ENCODE results near the gene MNDA. TPM values are rescaled to one million over a fixed set of nuclear protein-coding genes. Genes with fewer than 3 reads are reported as not detected.
"Not testable (repeated sequence)": the region's sequence is repeated elsewhere in the genome, so short reads cannot be mapped to it uniquely, and the experiment has no call there.

Gene MNDA
- total RNA-seq, 2 experiments from 2014 or later = not detected

DNA sequence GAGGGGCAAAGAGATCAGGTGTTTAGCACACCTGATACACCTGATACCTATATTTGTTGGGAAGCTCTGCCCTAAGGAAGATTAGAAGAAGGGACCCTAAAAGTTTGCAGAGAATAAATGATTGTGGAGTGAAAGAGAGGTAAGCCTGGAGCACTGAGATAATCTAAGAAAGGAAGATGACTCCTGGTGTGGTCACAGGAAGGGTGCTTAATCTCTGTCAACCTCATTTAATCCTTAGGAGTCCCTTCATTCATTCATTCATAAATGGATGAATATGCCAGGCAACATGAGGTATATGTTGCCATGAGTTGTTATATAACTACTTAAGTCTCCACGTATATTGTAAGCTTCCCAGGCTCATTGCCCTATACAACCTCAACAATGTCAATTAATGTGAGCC, 16.2 kb upstream of the MNDA start:
- Mint-ChIP-seq H3K36me3 (no peaks in the 10 kb centered on the region), H3K27me3 (no peaks in the 10 kb centered on the region), H3K9me3 (ENCODE audit: low read depth) (no peaks in the 10 kb centered on the region), H3K4me1 (peaks cover 17% of the 10 kb centered on the region), H3K27ac (no peak overlapping the region), H3K4me3 (no peak overlapping the region)
- CTCF ChIA-PET = interaction anchor here (1.7 kb wide), 1 partner anchor 183 kb away, joined by 3 read pairs; no protein-coding TSS in a partner anchor
- ATAC-seq = no peak
- no peak for DNase-seq

DNA sequence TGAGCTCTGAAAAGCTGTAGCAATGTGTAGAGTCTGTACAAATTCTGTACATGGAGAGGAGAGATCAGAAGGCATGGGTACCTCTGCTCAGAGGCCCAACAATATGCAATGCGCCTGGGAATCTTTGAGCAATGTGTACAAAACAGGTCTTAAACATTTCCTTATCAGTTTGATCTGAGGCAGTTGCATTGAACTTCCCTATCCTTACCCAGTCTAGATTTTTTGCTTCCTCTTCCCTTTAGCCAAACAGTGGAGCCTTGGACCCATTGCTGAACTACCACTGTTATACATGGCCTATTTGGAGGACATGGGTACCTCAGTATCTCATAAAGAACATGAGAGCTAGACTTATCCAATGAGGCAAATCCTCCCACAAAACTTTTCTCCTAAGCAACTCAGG, 12.6 kb upstream of the MNDA start:
- Mint-ChIP-seq H3K4me1 (peaks cover 19% of the 10 kb centered on the region), H3K27me3 (no peaks in the 10 kb centered on the region), H3K27ac (peak overlapping the region; percentile 62), H3K36me3 (peaks cover 3% of the 10 kb centered on the region), H3K9me3 (ENCODE audit: low read depth) (no peaks in the 10 kb centered on the region), H3K4me3 (no peak overlapping the region)
- ATAC-seq (no peak), DNase-seq (no peak)
- CTCF ChIA-PET = interaction anchor here (0.6 to 1.4 kb wide), 2 partner anchors 9 to 180 kb away, joined by 3 read pairs; no protein-coding TSS in a partner anchor

DNA sequence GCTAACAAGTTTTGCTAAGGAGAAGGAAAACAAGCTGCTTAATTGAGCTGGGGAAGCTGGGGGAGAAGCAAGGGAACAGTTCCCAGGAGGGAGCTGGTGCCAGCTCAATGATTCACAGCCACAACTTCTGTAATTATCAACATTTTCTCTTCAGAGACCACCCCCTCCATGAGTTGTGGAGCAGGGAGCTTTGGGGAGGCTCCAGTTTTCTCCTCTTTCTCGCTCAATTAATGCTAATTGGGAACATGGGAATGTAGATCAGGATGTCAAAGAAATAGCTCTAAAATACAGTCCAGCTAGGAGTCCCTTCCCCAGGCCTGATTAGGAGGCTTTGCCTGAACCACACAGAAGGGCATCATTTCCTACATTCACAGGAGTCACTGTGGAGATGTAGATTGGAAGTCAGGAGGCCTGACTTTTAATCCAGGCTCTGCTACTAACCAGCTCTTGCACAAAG, 12.1 kb upstream of the MNDA start:
- Mint-ChIP-seq H3K27ac (peak overlapping the region; percentile 62), H3K27me3 (no peaks in the 10 kb centered on the region), H3K4me1 (peaks cover 19% of the 10 kb centered on the region), H3K4me3 (no peak overlapping the region), H3K36me3 (peaks cover 3% of the 10 kb centered on the region), H3K9me3 (ENCODE audit: low read depth) (no peaks in the 10 kb centered on the region)
- CTCF ChIA-PET = interaction anchor here (0.6 to 1.4 kb wide), 2 partner anchors 8 to 179 kb away, joined by 3 read pairs; no protein-coding TSS in a partner anchor
- ATAC-seq (no peak), DNase-seq (no peak)

DNA sequence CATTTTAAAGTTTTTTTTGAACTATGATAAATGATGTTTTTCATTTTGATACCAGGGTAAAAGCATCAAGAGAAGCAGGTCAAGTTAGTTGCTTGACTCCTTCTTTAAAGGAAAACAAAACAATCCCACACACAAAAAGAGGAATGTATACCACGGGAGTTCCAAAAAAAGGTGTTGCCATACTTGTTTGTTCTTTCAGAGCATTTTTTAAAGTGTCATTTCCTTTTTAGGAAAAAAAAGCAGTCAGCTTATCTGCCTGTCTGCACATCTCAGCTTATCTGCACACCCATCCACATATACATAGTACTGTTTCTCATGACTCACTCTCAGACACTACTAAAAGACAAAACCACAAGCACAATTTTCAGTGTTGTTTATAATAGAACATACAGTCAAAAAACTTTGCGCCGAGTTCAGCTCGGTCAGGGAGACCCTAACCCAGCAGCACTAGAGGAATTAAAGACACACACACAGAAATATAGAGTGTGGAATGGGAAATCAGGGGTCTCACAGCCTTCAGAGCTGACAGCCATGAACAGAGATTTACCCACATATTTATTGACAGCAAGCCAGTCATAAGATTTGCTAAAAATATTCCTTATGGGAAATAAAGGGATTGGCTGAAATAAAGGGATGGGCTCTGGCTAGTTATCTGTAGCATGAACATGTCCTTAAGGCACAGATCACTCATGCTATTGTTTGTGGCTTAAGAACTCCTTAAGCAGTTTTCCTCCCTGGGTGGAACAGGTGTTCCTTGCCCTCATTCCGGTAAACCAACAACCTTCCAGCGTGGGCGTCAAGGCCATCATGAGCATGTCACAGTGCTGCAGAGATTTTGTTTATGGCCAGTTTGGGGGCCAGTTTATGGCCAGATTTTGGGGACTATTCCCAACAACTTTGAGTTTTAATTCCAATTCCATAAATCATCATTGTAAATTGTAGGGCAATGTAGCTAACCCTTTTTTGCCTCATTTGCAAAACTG, 11.4 kb upstream of the MNDA start:
- H3K27me3 Mint-ChIP-seq = no peaks in the 10 kb centered on the region
- CTCF ChIA-PET = interaction anchor here (1.4 kb wide), 1 partner anchor 8 kb away, joined by 3 read pairs; no protein-coding TSS in a partner anchor
- no peaks in the 10 kb centered on the region for H3K9me3 Mint-ChIP-seq (ENCODE audit: low read depth)
- peak overlapping the region; percentile 62 for H3K27ac Mint-ChIP-seq
- H3K36me3 Mint-ChIP-seq = peaks cover 3% of the 10 kb centered on the region
- peak overlapping the region; percentile 2 for H3K4me3 Mint-ChIP-seq
- DNase-seq = no peak
- ATAC-seq = peak; percentile 96
- H3K4me1 Mint-ChIP-seq = peaks cover 19% of the 10 kb centered on the region

DNA sequence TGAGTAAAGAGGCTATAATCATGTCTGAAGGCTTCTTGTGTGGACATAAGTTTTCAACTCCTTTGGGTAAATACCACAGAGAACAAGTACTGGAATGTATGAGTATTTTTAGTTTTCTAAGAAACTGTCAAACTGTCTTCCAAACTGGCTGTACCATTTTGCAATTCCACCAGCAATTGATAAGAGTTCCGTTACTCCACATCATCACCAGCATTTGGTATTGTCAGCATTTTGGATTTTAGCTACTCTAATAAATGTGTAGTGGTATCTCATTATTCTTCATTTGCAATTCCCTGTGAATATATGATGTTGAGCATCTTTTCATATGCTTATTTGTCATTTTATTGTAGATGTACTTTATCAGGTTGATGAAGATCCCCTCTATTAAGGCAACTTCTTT, 9.4 kb upstream of the MNDA start:
- DNase-seq (no peak), ATAC-seq (no peak)
- Mint-ChIP-seq H3K4me3 (no peak overlapping the region), H3K9me3 (ENCODE audit: low read depth) (peaks cover 2% of the 10 kb centered on the region), H3K27me3 (no peaks in the 10 kb centered on the region), H3K36me3 (peaks cover 5% of the 10 kb centered on the region), H3K27ac (no peak overlapping the region), H3K4me1 (peaks cover 19% of the 10 kb centered on the region)
- CTCF ChIA-PET = interaction anchor here (1.2 kb wide), 1 partner anchor 13 kb away, joined by 3 read pairs; no protein-coding TSS in a partner anchor

DNA sequence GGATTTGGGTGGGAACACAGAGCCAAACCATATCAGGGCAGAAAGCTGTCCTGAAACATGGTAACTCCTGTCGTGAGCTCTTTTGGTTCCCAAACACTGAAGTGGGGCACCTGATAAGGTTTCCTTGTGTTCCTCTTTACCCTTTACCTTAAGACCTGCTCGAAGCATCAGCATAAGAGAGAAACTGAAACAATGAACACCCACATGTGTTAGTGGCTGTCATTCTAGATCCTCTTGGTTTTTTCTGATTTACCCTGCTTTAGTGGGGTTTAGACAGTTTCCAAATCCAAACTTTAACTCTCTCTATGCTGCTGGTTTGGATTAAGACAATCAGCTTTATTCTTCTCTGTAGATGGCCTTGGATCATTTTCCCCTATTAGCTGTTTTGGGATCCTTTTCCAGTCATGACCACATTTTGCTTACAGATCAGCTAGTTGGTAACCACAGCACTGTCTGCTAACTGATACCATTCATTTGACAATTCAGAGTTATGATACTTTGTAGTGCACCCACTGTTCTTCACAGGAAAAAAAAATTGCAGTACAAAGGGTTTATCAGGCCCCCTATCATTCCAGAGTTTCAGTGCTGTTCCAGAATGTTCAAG, 975 bp upstream of the MNDA start:
- H3K36me3 Mint-ChIP-seq = peaks cover 18% of the 10 kb centered on the region
- DNase-seq (no peak), ATAC-seq (no peak)
- CTCF ChIA-PET = interaction anchor here (1.3 kb wide), 1 partner anchor 23 kb away, joined by 3 read pairs; no protein-coding TSS in a partner anchor
- H3K27me3 Mint-ChIP-seq = no peaks in the 10 kb centered on the region
- peaks cover 19% of the 10 kb centered on the region for H3K9me3 Mint-ChIP-seq (ENCODE audit: low read depth)
- H3K27ac Mint-ChIP-seq = peak overlapping the region; percentile 8
- H3K4me3 Mint-ChIP-seq = no peak overlapping the region
- peaks cover 19% of the 10 kb centered on the region for H3K4me1 Mint-ChIP-seq

DNA sequence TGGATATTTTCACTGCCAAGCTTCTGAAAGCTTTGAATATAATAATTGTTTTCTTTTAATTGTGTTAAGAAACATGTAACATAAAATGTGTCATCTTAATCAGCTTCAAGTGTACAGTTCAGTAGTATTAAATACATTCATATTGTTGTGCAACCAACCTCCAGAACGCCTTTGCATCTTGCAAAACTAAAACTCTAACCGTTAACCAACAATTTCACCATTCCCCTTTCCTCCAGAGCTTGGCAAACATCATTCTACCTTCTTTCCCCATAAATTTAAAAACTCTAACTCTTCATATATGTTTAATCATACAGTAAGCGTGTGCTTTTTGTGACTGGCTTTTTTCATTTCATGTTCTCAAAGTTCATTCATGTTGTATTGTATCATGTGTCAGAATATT, 2.1 kb downstream of the MNDA start:
- CTCF ChIA-PET = no interaction called here
- Mint-ChIP-seq H3K9me3 (ENCODE audit: low read depth) (peaks cover 9% of the 10 kb centered on the region), H3K4me3 (no peak overlapping the region)

DNA sequence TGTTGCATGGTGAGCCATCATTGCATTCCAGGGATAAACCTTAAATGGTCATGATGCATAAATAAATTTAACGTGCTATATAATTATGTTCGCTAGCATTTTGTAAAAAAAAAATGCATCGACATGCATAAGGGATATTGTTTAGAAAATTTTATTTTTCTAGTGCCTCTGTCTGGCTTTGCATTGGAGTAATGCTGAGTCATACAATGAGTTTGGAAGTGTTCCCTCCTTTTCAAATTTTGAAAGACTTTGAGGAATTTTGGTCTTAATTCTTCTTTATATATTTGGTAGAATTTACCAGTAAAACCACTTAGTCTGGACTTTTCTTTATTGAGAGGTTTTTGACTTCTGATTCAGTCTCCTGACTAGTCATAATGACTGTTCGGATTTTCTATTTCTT, 4.9 kb downstream of the MNDA start:
- CTCF ChIA-PET = no interaction called here
- Mint-ChIP-seq H3K9me3 (ENCODE audit: low read depth) (no peaks in the 10 kb centered on the region), H3K4me3 (no peak overlapping the region), H3K36me3 (peaks cover 1% of the 10 kb centered on the region), H3K27me3 (no peaks in the 10 kb centered on the region), H3K4me1 (peaks cover 7% of the 10 kb centered on the region), H3K27ac (no peak overlapping the region)
- ATAC-seq = no peak
- no peak for DNase-seq

More for the DNA sequence above, 2.1 kb downstream of the MNDA start:
- ATAC-seq (no peak), DNase-seq (no peak)
- Mint-ChIP-seq H3K27ac (no peak overlapping the region), H3K36me3 (peaks cover 12% of the 10 kb centered on the region), H3K27me3 (no peaks in the 10 kb centered on the region), H3K4me1 (peaks cover 19% of the 10 kb centered on the region)

DNA sequence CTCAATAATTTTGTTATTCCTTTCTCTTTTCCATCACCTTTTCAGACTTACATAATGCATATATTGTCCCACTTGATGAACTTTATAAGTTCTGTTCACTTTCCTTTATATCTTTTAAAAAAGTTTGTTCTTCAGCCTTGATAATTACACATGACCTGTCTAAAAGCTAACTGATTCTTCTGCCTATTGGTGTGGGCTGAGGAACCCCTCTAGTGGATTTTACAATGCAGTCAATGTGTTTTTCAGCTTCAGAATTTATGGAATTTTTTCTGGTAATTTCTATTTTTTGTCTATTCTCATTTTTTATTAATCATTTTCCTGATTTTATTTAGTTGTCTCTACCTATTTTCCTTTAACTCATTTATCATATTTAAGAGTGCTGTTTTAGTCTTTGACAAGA, 7.5 kb downstream of the MNDA start:
- no peaks in the 10 kb centered on the region for H3K27me3 Mint-ChIP-seq

DNA sequence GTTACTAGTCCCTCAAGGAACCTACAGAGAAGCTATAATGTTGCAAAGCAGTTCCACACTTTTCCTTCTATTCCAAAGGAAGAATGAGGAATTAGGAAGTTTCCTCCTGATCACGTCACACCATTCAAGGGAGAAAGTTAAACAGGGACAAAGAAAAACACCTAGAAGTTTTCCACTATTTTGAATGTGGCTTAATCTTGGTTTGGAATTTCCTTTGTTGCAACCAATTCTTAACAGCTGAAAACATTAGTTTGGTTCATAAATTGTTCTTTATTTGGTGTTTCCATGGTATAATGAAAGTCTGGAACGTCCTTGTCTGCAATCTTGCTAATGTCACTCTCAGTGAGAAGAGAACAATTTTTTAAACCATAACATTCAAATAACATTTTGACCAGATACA, 8.4 kb downstream of the MNDA start:
- no peak for ATAC-seq
- Mint-ChIP-seq H3K27me3 (no peaks in the 10 kb centered on the region), H3K27ac (no peak overlapping the region), H3K9me3 (ENCODE audit: low read depth) (no peaks in the 10 kb centered on the region), H3K36me3 (peaks cover 1% of the 10 kb centered on the region), H3K4me1 (no peaks in the 10 kb centered on the region), H3K4me3 (no peak overlapping the region)
- DNase-seq = no peak
- CTCF ChIA-PET = no interaction called here

More for the DNA sequence above, 7.5 kb downstream of the MNDA start:
- H3K27ac Mint-ChIP-seq = no peak overlapping the region
- no peak for DNase-seq
- no peak for ATAC-seq
- peaks cover 1% of the 10 kb centered on the region for H3K36me3 Mint-ChIP-seq
- H3K9me3 Mint-ChIP-seq (ENCODE audit: low read depth) = no peaks in the 10 kb centered on the region
- CTCF ChIA-PET = no interaction called here
- H3K4me1 Mint-ChIP-seq = no peaks in the 10 kb centered on the region
- no peak overlapping the region for H3K4me3 Mint-ChIP-seq

DNA sequence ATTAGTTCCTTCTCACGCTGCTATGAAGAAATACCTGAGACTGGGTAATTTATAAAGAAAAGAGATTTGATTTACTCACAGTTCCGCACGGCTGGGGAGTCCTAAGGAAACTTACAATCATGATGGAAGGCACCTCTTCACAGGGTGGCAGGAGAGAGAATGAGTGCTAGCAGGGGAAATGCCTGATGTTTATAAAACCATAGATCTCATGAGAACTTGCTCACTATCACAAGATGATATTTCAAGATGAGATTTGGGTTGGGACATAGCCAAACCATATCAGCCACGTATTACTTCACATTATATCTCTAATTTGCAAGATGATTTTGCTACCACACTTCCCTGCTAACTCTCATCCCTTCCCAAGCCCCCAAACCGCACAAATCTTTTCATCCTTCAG, 9.1 kb downstream of the MNDA start:
- no peaks in the 10 kb centered on the region for H3K27me3 Mint-ChIP-seq
- no peaks in the 10 kb centered on the region for H3K9me3 Mint-ChIP-seq (ENCODE audit: low read depth)
- H3K4me3 Mint-ChIP-seq = no peak overlapping the region
- H3K4me1 Mint-ChIP-seq = no peaks in the 10 kb centered on the region
- H3K27ac Mint-ChIP-seq = no peak overlapping the region
- no peak for ATAC-seq
- CTCF ChIA-PET = no interaction called here
- no peak for DNase-seq
- no peaks in the 10 kb centered on the region for H3K36me3 Mint-ChIP-seq

DNA sequence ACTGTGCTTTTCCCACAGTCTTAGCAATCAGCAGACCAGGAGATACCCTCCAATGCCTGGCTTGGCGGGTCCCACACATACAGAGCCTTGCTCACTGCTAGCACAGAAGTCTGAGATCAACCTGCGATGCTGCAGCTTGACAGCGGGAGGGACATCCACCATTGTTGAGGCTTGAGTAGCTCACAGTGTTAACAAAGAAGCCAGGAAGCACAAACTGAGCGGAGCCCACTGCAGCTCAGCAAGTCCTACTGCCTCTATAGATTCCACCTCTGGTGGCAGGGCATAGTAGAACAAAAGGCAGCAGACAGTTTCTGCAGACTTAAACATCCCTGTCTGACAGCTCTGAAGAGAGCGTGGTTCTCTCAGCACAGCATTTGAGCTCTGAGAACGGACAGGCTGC, 33.4 kb downstream of the MNDA start:
- H3K4me3 Mint-ChIP-seq = no peak overlapping the region
- no peaks in the 10 kb centered on the region for H3K36me3 Mint-ChIP-seq
- no peaks in the 10 kb centered on the region for H3K4me1 Mint-ChIP-seq
- H3K27ac Mint-ChIP-seq = no peak overlapping the region
- DNase-seq = no peak
- CTCF ChIA-PET = interaction anchor here (1.0 kb wide), 1 partner anchor 134 kb away, joined by 3 read pairs; no protein-coding TSS in a partner anchor
- no peak for ATAC-seq
- H3K9me3 Mint-ChIP-seq (ENCODE audit: low read depth) = peaks cover 9% of the 10 kb centered on the region
- H3K27me3 Mint-ChIP-seq = no peaks in the 10 kb centered on the region

DNA sequence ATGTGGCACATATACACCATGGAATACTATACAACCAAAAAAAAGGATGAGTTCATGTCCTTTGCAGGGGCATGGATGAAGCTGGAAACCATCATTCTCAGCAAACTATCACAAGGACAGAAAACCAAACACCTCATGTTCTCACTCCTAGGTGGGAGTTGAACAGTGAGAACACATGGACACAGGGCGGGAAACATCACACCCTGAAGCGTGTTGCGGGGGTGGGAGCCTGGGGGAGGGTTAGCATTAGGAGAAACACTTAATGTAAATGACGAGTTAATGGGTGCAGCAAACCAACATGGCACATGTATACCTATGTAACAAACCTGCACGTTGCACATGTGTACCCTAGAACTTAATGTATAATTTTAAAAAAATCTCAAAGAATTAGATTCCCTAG, 39.3 kb downstream of the MNDA start:
- DNase-seq; H3K4me3 Mint-ChIP-seq; H3K36me3 Mint-ChIP-seq; H3K27me3 Mint-ChIP-seq; CTCF ChIA-PET; ATAC-seq; H3K9me3 Mint-ChIP-seq (ENCODE audit: low read depth); H3K4me1 Mint-ChIP-seq; H3K27ac Mint-ChIP-seq: not testable (repeated sequence)

Measured in activated CD8-positive, alpha-beta memory T cell treated with anti-CD3 and anti-CD28 coated beads, Interleukin-2, amount 10 ng/mL, durations not matched to agents 7 days and 5 days (primary cell).